ENCODE measurements around the gene PDE9A. TPM values are rescaled to one million over a fixed set of nuclear protein-coding genes. Genes with fewer than 3 reads are reported as not detected.

PDE9A gene
- total and polyA plus RNA-seq, 2 experiments from 2014 or later = 26.5 to 31.1 TPM

DNA sequence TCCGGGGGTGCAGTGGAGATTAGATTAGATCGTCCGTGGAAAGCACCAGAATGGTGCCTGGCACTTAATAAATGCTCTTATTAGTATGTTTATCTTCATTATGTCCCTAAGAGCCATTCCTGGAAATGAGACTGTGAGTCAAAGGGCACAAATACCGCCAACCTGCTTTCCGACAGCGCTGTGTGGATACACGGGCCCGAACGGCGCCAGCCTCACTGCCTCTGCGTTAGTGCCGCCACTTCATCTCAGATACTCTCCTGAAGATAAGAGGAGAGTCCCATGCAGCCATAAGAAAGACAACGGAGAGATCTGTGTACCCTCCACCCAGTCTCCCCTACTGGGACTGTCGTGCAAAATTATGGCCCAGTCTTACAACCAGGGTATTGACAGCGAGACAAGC is 22.0 kb downstream of the PDE9A start (continued):
- TF ChIP-seq NANOG (IDR thresholded peaks at IDR 0.05; ENCODE audit: borderline replicate concordance) (no peak), JUNB (IDR thresholded peaks at IDR 0.05; ENCODE audit: unreplicated experiment) (no peak), ZNF331 (CRISPR knock-in tag; IDR thresholded peaks at IDR 0.05; ENCODE audit: low read depth) (no peak), STAT1 (IDR thresholded peaks at IDR 0.05; ENCODE audit: unreplicated experiment) (no peak), EZH2 (IDR thresholded peaks at IDR 0.05; ENCODE audit: low read depth, unreplicated experiment) (no peak), ETS1 (IDR thresholded peaks at IDR 0.05) (no peak), CTCF (conservative IDR thresholded peaks at IDR 0.05; ENCODE audit: low read depth in 2 of 2) (no peak)

GRCh38 chr21:42676808-42677207 is 23.4 kb downstream of the PDE9A start:
- Histone ChIP-seq H3K4me1 (ENCODE audit: insufficient read depth) (peaks cover 15% of the 10 kb centered on the region), H3K27ac (ENCODE audit: low read depth) (no peak overlapping the region), H3K4me2 (no peak overlapping the region), H4K20me1 (replicated peaks; ENCODE audit: insufficient read depth) (peaks cover 26% of the 10 kb centered on the region), H2AFZ (no peak overlapping the region), H3K36me3 (ENCODE audit: insufficient read depth) (no peaks in the 10 kb centered on the region), H3K9me2 (ENCODE audit: insufficient read depth) (no peaks in the 10 kb centered on the region), H3K79me2 (replicated peaks; ENCODE audit: insufficient read depth) (peaks cover 28% of the 10 kb centered on the region), H3K27me3 (ENCODE audit: insufficient read depth) (no peaks in the 10 kb centered on the region), H3K4me3 (no peak overlapping the region), H3F3A (replicated peaks; ENCODE audit: low read depth) (no peaks in the 10 kb centered on the region)
- no peaks in the 10 kb centered on the region for H3K9me3 Mint-ChIP-seq
- no peak overlapping the region for H3K27ac Mint-ChIP-seq
- peaks cover 9% of the 10 kb centered on the region; the same call in 2 of the 3 replicates for H3K36me3 Mint-ChIP-seq (ENCODE audit: low read depth)
- peaks cover 61% of the 10 kb centered on the region for H3K4me1 Mint-ChIP-seq
- peaks cover 2% of the 10 kb centered on the region for H3K27me3 Mint-ChIP-seq (ENCODE audit: insufficient read depth, low read depth, poor library complexity)
- H3K4me3 Mint-ChIP-seq = no peak overlapping the region
- DNase-seq (ENCODE audit: low spot score) (no peak), ATAC-seq (no peak)
- TF ChIP-seq CTCF (conservative IDR thresholded peaks at IDR 0.05; ENCODE audit: low read depth in 2 of 2) = no peak
- TF ChIP-seq ZNF114 (CRISPR knock-in tag; IDR thresholded peaks at IDR 0.05) = no peak
- no peak for TF ChIP-seq ZNF462 (CRISPR knock-in tag; IDR thresholded peaks at IDR 0.05)
- no peak for TF ChIP-seq EZH2 (IDR thresholded peaks at IDR 0.05; ENCODE audit: low read depth, unreplicated experiment)
- no peak for TF ChIP-seq ZNF331 (CRISPR knock-in tag; IDR thresholded peaks at IDR 0.05; ENCODE audit: low read depth)
- no peak for TF ChIP-seq POLR2AphosphoS5 (IDR thresholded peaks at IDR 0.05; ENCODE audit: low read depth)
